Esophagus muscularis mucosa (tissue), 4 donors: ENCODE results near the gene PHLPP1. TPM values are rescaled to one million over a fixed set of nuclear protein-coding genes. Genes with fewer than 3 reads are reported as not detected.

Experiments
- DNase-seq: peaks from one replicate; pipeline ENCODE4 v3.0.0-alpha.2; 2017; ENCODE audit errors: extremely low spot score
- H3K27ac ChIP-seq, 4 donors: fragments of 200-600 bp; sonication (generic); replicated peaks in 1 of 4; 1 replicate in 3 of 4; 2 replicates in 1 of 4; pipeline ENCODE4 v1.5.1; 2016 to 2019; ENCODE audit warnings: mild to moderate bottlenecking in 1 of 4
- H3K27me3 ChIP-seq, 4 donors: fragments of 200-600 bp; sonication (generic); one replicate each; pipeline versions ENCODE4 v1.5.1 to v1.6.0; 2016 to 2019
- H3K36me3 ChIP-seq, 4 donors: fragments of 200-600 bp; sonication (generic); one replicate each; pipeline ENCODE4 v1.5.1; 2016 to 2019
- H3K4me1 ChIP-seq, 4 donors: fragments of 200-600 bp; sonication (generic); one replicate each; pipeline ENCODE4 v1.5.1; 2016 to 2019
- H3K4me3 ChIP-seq, 4 donors: fragments of 200-600 bp; sonication (generic); 1 replicate in 2 of 4; 2 replicates in 2 of 4; pipeline ENCODE4 v1.5.1; 2016 to 2019; ENCODE audit warnings: mild to moderate bottlenecking in 4 of 4, moderate library complexity in 1 of 4
- H3K9me3 ChIP-seq, 4 donors: fragments of 200-600 bp; sonication (generic); 1 replicate in 3 of 4; 2 replicates in 1 of 4; pipeline ENCODE4 v1.5.1; 2016 to 2019
- CTCF ChIP-seq, 3 experiments: fragments of 200-600 bp in 2 of 3; fragments of 450-650 bp in 1 of 3; sonication (generic) in 2 of 3; IDR thresholded peaks; one replicate each; pipeline ENCODE4 v1.5.1; 2017 to 2019; ENCODE audit warnings: antibody characterized with exemption in 3 of 3, mild to moderate bottlenecking in 2 of 3, moderate library complexity in 1 of 3
- EP300 ChIP-seq: sonication (generic); formaldehyde crosslinking; IDR thresholded peaks from one replicate; pipeline ENCODE4 v1.6.1; 2017; ENCODE audit warnings: antibody characterized with exemption
- POLR2A ChIP-seq: fragments of 450-650 bp; IDR thresholded peaks from one replicate; pipeline ENCODE4 v1.6.1; 2017; ENCODE audit warnings: antibody characterized with exemption, moderate library complexity, mild to moderate bottlenecking, low read depth
- POLR2AphosphoS5 ChIP-seq, 2 donors: sonication (generic); formaldehyde crosslinking; IDR thresholded peaks; one replicate each; pipeline ENCODE4 v1.6.1; 2017; ENCODE audit warnings: antibody characterized with exemption in 2 of 2
- WGBS: methylation state at CpG from one replicate; pipeline ENCODE4 v1.1.5; 2018; 5-methylcytosine and 5-hydroxymethylcytosine counted together
- intact Hi-C: fragments of 100-400 bp; cut with DNase I; formaldehyde crosslinking; loops from one replicate; pipeline ENCODE4 v1.15.1; 2023
- total RNA-seq, 4 donors: library from RNA; depleted of rRNA; stranded (reverse); fragments of >200 nt; gene quantifications; one replicate each; pipeline versions ENCODE4 v1.1.0 to v1.2.1, GENCODE V29; 2016

The PHLPP1 gene
- total RNA-seq, 4 donors from 2014 or later, result 11.6 to 23.0 (median 17.3) TPM

GRCh38 chr18:62883937-62884735 lies 168.8 kb downstream of the PHLPP1 start:
- no peaks in the 10 kb centered on the region for H3K27me3 ChIP-seq
- 89% methylated on average over 6 of the region's 6 CpGs for WGBS
- no peak overlapping the region for H3K27ac ChIP-seq
- H3K36me3 ChIP-seq, result no peaks in the 10 kb centered on the region
- H3K4me1 ChIP-seq, result peaks cover 7 to 16% (median 9%) of the 10 kb centered on the region in 4 donors
- no peaks in the 10 kb centered on the region for H3K9me3 ChIP-seq
- H3K4me3 ChIP-seq, result no peak overlapping the region
- TF ChIP-seq POLR2A (no peak), EP300 (no peak)
- DNase-seq, result no peak
- intact Hi-C loops, result no loop called here

GRCh38 chr18:62885804-62886203 lies 170.5 kb downstream of the PHLPP1 start:
- 72% methylated on average over 3 of the region's 3 CpGs for WGBS
- intact Hi-C loops, result no loop called here
- H3K27me3 ChIP-seq, result no peaks in the 10 kb centered on the region
- no peak overlapping the region for H3K27ac ChIP-seq
- H3K36me3 ChIP-seq, result no peaks in the 10 kb centered on the region
- H3K4me1 ChIP-seq, result peaks cover 7 to 13% (median 9%) of the 10 kb centered on the region in 4 donors
- no peak for DNase-seq
- no peak overlapping the region for H3K4me3 ChIP-seq
- H3K9me3 ChIP-seq, result no peaks in the 10 kb centered on the region
- no peak for TF ChIP-seq EP300
- no peak for TF ChIP-seq CTCF (IDR thresholded peaks at IDR 0.05)
- no peak for TF ChIP-seq POLR2AphosphoS5 (IDR thresholded peaks at IDR 0.05)
- TF ChIP-seq POLR2A, result no peak

- no peaks in the 10 kb centered on the region for H3K27me3 ChIP-seq
- intact Hi-C loops, result no loop called here
- H3K4me1 ChIP-seq, result no peaks in the 10 kb centered on the region
- no peak overlapping the region for H3K27ac ChIP-seq
- WGBS, result 85% methylated on average over 6 of the region's 6 CpGs
- peaks cover 0 to 42% (median 11%) of the 10 kb centered on the region in 4 donors for H3K36me3 ChIP-seq
- DNase-seq, result no peak
- no peak for TF ChIP-seq CTCF (IDR thresholded peaks at IDR 0.05)
- no peak for TF ChIP-seq POLR2A
- TF ChIP-seq POLR2AphosphoS5 (IDR thresholded peaks at IDR 0.05), result no peak
- no peak for TF ChIP-seq EP300
- H3K9me3 ChIP-seq, result no peaks in the 10 kb centered on the region
- no peak overlapping the region for H3K4me3 ChIP-seq
Measured at GRCh38 chr18:62894681-62895390, 179.5 kb downstream of the PHLPP1 start.

- H3K36me3 ChIP-seq, result peaks cover 0 to 48% (median 12%) of the 10 kb centered on the region in 4 donors
- no peak for DNase-seq
- H3K9me3 ChIP-seq, result no peaks in the 10 kb centered on the region
- H3K4me1 ChIP-seq, result no peaks in the 10 kb centered on the region
- H3K27me3 ChIP-seq, result no peaks in the 10 kb centered on the region
- H3K27ac ChIP-seq, result no peak overlapping the region
- intact Hi-C loops, result no loop called here
- 95% methylated on average over 1 of the region's 1 CpG for WGBS
- H3K4me3 ChIP-seq, result no peak overlapping the region
- TF ChIP-seq EP300 (no peak), CTCF (IDR thresholded peaks at IDR 0.05) (no peak), POLR2A (no peak)
Measured at GRCh38 chr18:62897153-62897552, 181.8 kb downstream of the PHLPP1 start.

GRCh38 chr18:62898359-62898758 lies 183.0 kb downstream of the PHLPP1 start:
- Histone ChIP-seq H3K27ac (no peak overlapping the region), H3K4me3 (no peak overlapping the region), H3K36me3 (peaks cover 0 to 60% (median 16%) of the 10 kb centered on the region in 4 donors), H3K27me3 (no peaks in the 10 kb centered on the region), H3K4me1 (no peaks in the 10 kb centered on the region), H3K9me3 (no peaks in the 10 kb centered on the region)
- no peak for DNase-seq
- 91% methylated on average over 2 of the region's 2 CpGs for WGBS
- TF ChIP-seq EP300, result no peak
- TF ChIP-seq CTCF (IDR thresholded peaks at IDR 0.05), result no peak
- no peak for TF ChIP-seq POLR2AphosphoS5 (IDR thresholded peaks at IDR 0.05)
- TF ChIP-seq POLR2A, result no peak
- intact Hi-C loops, result no loop called here
